HG02973 (cell line): ENCODE data around the gene TRIL.

Experiments
- ATAC-seq: cut with Tn5 transposase; IDR thresholded peaks from one replicate; pipeline ENCODE4 v1.9.1; 2021; ENCODE audit warnings: moderate library complexity; ENCODE audit not compliant: unreplicated experiment

Gene TRIL, protein sequence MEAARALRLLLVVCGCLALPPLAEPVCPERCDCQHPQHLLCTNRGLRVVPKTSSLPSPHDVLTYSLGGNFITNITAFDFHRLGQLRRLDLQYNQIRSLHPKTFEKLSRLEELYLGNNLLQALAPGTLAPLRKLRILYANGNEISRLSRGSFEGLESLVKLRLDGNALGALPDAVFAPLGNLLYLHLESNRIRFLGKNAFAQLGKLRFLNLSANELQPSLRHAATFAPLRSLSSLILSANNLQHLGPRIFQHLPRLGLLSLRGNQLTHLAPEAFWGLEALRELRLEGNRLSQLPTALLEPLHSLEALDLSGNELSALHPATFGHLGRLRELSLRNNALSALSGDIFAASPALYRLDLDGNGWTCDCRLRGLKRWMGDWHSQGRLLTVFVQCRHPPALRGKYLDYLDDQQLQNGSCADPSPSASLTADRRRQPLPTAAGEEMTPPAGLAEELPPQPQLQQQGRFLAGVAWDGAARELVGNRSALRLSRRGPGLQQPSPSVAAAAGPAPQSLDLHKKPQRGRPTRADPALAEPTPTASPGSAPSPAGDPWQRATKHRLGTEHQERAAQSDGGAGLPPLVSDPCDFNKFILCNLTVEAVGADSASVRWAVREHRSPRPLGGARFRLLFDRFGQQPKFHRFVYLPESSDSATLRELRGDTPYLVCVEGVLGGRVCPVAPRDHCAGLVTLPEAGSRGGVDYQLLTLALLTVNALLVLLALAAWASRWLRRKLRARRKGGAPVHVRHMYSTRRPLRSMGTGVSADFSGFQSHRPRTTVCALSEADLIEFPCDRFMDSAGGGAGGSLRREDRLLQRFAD

DNA sequence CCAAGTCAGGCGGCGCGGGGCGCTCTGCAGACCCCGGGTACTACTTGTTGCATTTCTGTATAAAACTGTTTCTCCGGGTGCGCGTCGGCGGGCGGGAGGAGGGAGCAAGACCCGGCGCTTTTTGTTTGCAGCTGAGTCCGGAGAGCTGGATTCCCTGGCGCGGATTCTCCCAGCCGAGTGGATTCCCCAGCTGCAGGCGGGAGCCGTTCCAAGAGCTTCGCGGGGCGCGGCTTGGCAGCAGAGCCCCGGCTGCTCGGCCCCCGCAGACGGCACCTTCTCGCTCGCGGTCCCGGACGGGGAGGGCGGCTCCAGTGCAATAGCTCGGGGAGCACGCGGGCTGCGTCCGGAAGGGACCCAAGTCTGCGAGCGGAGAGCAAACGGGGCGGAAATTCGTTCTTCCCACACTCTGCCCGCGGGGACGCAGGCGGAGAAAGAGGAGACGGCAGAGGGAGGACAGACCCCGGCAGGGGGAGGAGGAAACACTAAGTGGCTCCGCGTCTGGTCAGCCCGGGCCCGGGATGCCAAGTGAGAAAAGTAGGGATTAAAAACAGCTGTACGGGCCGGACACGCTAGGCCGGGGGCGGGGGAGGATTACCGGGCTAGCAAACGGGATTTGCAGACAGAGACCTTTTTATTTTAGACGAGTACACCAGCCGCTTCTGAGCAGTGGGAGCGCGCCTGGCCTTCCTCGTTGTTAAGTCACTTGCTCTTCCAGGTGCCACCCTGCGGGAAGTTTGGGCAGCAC, at the start of gene TRIL:
TRIL (minus strand) TSS at position 96 of the 745 bp plus-strand sequence. CDS start 284 bp downstream, outside the sequence.
- ATAC-seq = no peak

DNA sequence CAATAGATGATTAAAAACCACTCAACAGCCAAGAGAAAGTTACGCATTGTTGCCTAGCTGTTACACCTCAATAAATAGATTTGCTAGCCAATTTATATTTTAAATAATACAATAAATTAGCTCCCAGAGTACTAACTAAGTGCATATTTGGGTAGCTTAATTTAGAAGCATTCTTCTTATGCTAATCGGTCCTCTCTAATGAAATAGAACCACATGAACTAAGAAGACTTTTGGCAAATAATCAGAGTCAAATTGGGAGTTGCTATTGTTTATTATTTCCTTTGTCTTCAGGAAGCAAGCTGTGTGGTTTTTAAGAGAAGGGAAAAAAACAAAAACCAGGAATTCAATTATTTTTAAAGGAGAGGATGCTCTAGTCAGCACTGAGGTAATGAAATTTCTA, 49.0 kb upstream of the TRIL start:
- ATAC-seq = no peak

DNA sequence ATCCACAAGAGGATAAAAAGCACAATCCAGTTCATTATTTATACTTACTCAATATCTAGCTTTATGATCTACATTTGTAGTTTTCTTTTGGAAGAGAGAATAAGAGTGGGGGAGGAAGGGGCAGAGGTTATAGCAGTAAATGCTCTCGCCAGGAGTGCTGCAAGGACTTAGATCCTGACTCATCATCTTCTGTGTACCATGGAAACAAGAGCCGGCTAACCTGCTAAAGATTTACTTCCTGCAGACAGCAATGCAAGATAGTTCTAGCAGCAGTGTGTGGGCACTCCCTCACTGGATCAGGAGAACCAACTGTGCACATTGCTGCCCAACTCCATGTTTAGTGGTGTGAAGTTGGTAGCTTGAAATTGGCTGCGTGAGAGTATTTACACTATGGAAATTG, 47.7 kb upstream of the TRIL start:
- no peak for ATAC-seq

DNA sequence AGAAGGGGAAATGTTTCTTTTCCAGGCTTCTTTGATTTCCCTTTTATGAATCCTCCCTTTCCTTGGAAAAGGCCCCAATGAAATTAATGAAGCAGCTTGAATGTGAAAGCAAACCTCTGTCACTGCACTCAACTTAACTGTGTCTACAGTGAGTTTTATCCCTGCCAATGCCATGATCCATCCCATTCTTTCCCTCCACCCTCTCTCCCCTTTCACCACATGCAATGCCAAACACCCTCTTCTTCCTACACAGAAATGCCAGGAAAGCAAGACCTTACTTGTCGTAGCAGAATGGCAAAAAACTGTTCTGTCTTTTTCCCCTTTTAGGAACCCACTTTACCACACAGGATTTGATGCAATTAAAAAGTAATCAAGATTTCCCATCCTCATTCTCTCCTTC, 47.3 kb upstream of the TRIL start:
- no peak for ATAC-seq

DNA sequence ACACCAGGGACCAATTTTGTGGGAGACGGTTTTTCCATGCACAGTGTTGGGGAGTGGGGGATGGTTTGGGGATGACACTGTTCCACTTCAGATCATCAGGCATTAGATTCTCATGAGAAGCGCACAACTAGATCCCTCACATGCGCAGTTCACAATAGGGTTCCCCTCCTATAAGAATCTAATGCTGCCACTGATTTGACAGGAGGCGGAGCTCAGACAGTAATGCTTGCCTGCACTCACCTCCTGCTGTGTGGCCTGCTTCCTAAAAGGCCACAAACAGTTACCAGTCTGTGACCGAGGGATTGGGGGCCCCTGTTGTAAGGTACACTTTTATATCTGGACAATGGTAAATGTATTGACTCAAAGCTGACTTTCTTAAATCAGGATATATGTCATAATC, 45.6 kb upstream of the TRIL start:
- no peak for ATAC-seq

DNA sequence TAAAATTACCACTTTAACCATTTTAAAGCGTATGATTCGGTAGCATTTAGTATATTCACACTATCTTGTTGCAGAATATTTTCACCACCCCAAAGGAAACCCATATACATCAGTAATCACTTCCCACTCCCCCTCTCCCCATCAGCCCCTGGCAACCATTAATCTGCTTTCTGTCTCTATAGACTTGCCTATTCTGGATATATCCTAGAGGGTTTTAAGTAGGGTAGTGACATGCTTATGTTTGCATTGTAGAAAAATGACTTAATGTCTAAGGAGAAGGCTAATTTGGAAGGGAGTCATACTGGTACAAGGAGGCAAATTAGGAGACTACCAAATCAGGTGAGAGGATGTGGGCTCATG, 42.6 kb upstream of the TRIL start:
- ATAC-seq = no peak

DNA sequence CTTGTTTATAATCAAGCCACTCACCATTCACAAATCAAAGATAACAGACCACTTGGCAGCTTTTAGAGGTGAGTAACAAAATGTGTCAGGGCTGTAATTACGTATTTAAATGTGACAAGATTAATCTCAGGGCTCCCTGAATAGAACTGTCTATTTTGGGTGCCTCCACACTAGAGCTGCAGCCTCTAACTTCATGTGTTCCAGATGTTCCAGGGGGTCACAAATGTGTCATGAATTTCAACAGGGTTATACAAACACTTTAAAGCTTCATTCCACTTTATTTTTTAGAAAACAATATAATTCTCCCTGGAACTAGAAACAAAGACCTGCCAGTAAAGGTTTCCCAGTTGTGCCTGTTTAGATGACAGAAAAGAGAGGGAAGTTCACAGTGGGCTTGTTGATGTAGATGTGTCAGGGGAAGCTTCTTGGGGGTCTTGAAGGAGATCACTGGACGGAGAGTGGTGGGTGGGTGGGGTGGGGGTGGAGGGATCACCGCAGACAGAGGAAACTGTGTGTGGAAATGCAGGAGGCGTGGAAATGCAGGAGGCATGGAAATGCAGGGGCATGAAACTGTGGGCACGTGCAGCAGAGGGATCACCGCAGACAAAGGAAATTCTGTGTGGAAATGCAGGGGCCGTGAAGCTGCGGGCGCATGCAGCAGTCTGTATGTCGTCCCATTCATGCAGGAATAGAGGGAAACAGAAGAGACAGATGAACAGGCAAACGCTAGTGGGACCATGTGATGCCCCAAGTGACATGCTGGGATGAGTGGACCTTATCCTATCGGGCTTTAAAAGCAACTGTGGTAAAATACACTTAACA, 42.0 kb upstream of the TRIL start:
- ATAC-seq = no peak

DNA sequence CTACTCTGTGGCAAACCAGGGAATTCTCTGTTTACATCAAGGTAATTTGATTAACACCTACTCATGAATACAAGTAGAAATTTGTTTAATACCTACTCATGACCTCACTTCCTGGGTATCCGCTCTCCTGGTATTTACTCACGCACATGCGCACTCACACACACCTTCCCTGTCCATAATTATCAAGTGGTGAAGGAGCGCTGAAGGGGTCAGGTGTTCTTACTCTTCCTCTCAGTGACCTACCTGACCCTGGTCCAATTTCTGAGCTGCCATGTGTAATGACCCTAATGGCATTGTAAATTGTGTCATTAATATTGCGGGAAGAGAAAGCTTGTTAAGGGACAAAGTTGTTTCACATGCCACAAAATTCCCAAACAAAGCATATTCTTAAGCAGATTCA, 41.3 kb upstream of the TRIL start:
- no peak for ATAC-seq

DNA sequence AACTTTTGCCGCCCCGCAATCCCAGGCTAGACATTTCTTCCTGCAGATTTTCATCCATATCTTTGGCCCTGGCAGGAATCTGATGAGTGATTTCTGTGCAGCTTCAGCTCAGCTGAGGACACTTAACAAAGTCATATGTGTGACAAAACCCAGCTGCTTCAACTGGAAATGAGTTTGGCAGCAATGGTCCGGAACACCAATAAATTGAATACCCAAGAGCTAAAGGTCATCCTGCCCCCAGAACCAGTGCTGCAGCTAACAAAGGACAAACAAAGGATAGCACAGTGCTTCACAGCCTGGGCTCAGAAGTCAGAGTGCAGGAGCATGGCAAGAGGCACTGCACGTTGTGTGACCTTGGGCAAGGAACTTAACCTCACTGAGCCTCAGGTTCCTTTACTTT, 40.0 kb upstream of the TRIL start:
- ATAC-seq = no peak

DNA sequence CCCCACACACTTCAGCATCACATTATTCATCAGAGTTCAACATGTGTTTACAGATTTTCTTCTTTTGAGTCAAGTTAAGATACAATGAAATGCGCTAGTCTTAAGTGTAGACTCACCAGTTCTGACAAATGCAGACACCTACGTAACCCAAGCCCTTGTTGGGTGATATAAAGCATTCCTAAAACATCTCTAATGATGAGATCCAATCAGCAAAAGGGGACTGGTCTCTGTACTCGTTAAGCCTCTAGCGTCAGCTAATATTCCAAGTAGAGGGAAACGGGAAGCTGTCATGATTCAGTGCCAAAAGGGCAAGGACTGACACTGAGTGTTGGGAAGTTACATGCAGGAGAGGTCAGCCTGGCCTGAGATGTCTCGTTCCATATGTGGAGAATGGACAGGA, 38.7 kb upstream of the TRIL start:
- ATAC-seq = no peak

DNA sequence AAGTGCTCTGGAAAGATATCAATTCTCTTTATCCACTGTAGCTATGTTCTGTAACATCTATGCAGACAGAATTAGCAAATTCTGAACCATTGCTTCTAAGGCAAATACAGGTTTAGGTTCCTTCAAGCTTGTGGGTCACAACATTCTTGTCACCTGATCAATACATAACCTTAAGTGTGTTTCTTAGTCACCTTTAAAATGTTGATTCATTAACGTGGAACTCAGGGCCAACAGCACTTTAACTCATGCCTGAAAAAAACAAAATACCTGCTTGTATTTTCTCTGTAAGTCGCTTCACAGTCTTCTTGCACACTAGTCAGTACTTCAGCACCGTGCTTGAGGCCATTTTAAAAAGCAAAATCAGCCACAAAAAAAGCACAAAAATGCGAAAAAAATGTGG, 35.2 kb upstream of the TRIL start:
- ATAC-seq = no peak

DNA sequence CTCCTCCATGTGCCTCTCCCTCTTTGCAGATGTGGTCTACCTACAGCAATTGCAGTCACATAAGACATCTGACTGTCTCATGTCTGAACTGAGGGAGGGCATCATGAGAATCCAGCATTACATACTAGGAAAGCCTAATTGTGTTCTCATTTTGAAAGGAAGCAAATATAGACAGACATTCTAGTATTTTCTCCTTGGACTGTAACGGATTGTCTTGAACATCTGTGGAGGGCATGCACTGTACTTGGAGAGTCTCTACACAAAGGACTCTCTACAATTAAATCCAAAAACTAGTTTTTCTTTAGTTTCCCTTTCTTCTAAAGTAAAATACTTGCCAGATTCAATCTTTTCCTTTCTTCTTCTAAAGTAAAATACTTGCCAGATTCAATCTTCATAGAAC, 34.7 kb upstream of the TRIL start:
- no peak for ATAC-seq

DNA sequence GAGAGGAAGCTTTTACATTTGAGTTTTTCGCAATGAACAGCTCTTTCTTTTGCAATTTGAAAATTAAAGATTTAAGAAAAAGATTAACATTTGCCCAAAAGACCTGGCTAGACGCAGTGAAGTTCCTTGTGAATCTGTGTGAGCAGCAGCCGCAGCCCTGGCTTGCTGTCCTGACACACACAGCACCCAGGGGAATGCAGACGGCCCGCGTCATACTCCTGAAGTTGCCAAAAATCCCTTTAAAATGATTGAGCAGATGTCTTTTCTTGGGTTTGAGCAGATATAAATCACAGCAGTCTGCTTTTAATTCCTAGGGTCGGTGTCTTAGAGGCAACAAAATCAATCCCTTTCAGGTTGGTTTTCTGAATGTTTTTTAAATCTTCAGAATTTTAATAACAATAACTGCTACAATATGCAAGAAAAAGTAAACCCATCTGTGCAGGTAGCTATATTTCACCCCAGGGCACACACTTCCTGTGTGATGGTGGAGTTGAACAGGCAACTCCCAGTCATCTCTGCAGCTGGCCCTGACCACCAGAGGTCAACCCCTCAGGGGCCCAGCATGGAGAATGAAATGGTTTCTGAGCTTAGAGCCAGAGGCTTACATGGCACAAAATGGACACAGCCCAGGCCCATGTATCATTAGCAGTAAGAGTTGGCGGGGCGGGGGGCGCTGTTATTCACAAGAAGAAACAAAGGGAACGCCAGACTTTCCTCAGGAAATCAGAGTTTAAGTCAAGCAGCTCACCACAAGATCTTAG, 32.2 kb upstream of the TRIL start:
- no peak for ATAC-seq

DNA sequence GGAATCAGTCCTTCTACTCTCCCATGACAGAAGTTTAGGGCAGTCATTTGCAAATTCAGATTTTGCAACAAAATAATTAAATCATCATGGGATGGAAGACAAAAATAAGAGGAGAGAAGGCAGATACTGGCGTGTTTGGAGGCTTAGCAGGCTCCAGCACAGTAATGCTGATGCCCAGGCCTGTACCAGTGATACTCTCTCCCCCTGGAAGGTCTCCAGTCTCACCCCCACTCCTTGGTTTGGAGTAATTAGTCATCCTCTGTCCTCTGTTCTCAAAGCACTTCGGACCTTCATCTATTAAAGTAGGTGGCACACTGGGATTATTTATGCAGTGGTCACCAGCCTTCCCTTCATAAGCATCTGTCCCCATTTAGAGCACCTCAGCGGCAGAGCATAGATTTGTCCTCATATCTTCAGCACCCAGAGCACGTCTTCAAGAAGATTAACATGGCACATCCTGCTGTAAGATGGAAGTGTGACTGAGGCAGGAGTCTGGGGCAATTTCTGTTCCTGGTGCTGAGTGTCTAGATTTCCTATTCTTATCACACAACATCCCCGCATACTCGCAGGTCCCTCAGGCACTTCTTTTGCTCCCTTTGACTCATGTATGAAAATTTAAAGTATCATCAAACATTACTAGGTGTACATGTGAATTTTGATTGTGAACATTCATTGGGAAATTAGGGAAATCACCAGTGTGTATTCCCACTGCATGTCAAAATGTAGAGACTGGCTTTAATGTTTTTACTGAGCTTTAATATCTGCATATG, 31.3 kb upstream of the TRIL start:
- no peak for ATAC-seq

DNA sequence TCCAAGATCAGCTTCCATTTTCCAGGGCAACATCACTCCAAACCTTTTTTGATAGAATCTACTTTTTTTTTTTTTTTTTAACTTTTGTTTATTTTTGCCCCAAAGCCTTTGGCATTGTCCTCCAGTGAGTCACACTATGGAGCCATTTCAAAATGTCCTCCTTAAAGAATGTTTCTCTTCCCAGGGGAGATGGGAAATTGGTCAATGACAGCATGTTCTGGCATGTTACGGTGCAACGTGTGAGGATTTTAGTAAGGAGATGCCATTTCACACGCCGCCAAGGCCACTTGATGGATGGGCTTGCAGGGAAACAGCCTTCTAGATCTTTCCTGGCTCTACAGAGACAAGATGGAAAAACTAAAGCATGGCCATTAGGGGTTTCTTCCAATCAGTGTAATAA, 30.7 kb upstream of the TRIL start:
- no peak for ATAC-seq

DNA sequence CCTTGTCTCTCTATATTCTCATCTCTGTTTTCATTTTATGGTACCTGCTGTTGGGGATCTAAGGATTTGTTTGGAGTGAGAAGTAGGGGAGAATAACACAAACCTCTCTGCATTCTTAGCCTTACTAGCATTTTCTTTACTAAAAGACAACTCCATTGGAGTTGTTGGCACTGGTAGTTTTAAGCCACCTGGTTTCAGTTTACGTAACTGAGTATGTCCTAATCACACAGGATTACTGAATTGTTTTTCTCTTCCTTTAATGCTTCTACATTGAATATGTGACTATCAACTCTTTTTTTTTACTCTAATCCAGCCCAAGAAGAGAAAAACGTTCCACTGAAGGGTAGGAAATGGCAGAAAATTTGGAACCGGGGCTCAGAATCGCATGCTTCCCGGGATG, 30.0 kb upstream of the TRIL start:
- ATAC-seq = no peak

DNA sequence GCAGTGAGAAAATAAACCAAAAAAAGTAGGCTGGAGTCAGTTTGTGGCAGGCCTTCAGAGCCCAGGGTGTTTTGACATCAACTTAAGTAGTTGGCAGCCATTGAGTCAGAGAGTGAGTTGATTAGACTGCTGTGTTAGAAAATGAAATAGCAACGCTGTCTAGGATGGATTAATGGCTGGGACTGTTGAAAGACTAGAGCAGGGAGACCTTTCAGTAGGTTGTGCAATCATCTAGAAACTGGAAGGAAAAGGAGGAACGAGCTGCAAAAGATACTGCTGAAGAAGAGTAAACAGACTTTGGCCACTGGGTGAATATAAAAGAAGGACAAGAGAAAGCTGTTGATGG, 28.6 kb upstream of the TRIL start:
- no peak for ATAC-seq

DNA sequence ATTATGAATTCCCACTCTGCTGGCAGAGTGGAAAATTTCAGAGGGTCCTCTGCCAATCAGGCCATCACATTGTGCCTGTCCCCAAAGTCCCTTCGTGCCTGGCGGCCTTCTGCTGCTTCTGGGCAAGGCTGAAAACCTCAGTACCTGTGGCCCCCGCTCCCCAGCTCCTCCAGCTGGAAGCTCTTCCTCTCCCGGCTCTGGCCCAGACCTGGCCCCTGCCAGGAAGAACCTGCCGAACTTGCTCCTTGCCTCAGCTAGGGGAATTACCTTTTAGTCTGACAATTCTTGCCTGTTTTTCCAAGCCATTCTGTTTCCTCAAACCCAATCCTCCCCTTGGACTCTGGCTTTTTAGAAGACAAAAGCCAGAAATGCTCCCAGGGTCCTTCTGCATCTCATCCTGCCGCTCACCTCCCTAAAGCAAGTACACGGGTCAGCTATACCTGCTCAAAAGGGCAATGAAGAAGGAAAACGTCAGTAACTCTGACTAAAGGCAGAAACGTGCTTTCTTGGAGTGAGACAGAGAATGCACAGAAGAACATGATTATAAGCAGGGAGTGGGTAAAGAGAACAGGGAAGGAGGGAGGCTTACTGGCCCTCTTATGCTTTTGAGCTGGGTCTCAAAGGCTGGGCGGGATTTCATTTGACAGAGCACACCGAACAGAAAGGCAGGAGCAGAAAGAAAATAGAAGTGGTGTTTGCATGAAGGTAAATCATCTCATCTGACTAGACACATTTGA, 28.1 kb upstream of the TRIL start:
- ATAC-seq = no peak

DNA sequence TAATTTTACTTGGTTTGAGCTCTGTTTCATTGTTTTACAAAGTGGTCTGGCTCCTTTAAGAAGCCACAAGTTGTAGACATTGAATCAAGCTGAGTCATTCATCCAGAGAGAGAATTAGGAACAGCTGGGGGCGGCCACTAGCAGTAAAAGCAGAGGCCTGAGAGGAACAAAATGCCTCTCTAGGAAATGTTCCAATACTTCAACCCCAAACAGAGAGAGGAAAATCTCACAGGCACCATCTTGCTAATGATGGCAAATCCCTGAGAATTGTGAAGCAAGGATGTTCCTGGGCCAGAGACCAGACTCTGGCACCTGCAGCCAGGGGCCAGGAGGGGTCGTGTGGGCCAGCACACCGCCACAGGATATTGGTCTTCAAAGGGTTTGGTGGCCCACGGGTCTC, 26.5 kb upstream of the TRIL start:
- ATAC-seq = no peak
